Measurements from ENCODE around the gene WNT5B. TPM values are rescaled to one million over a fixed set of nuclear protein-coding genes. Genes with fewer than 3 reads are reported as not detected.

Gene WNT5B
- total and polyA plus RNA-seq, 2 of the 8 experiments (the other 6 are each of a cell fraction or from before 2014, with no cell fraction given): 0.91 to 1.2 TPM

GRCh38 chr12:1666685-1667162, 37.7 kb downstream of the WNT5B start:
- Histone ChIP-seq H3K79me2 (ENCODE audit: control insufficient read depth in 1 of 2, insufficient read depth in 2 of 2, low read length in 2 of 2) (no peaks in the 10 kb centered on the region), H3K9me3 (ENCODE audit: insufficient read depth in 2 of 2, low read depth in 1 of 2, low read length in 1 of 2) (no peaks in the 10 kb centered on the region; a peak in 1 of 4 replicates), H3K9ac (replicated peaks in 1 of 4; ENCODE audit: extremely low read depth in 1 of 4, low read depth in 3 of 4, low read length in 3 of 4) (no peak overlapping the region), H3K4me2 (ENCODE audit: insufficient read depth in 1 of 2, low read depth in 2 of 2, low read length in 2 of 2) (no peak overlapping the region), H3K56ac (replicated peaks; ENCODE audit: insufficient read length, low read depth, low read length) (no peak overlapping the region), H2AFZ (ENCODE audit: low read length) (0 out of 2 replicates have a peak overlapping the region, but pooled peaks have one; percentile 41), H3K36me3 (ENCODE audit: control insufficient read depth in 2 of 4, insufficient read depth in 4 of 4, low read length in 3 of 4) (no peaks in the 10 kb centered on the region), H2BK120ac (replicated peaks; ENCODE audit: low read depth, low read length) (no peak overlapping the region), H4K5ac (ENCODE audit: insufficient read length, low read depth, low read length) (no peak overlapping the region), H3K27me3 (replicated peaks in 1 of 4; ENCODE audit: control insufficient read depth in 3 of 4, extremely low read depth in 1 of 4, insufficient read depth in 3 of 4, low read length in 3 of 4) (peaks cover 2 to 9% (median 9%) of the 10 kb centered on the region in 4 experiments), H3K4me1 (replicated peaks in 1 of 4; ENCODE audit: control insufficient read depth in 3 of 4, insufficient read depth in 4 of 4, low read length in 3 of 4) (no peaks in the 10 kb centered on the region), H4K8ac (ENCODE audit: extremely low read depth, insufficient read depth, low read length) (no peak overlapping the region), H2BK15ac (ENCODE audit: low read length) (no peak overlapping the region), H3K23me2 (ENCODE audit: low read depth, low read length) (peaks cover 3% of the 10 kb centered on the region; the same call in 1 of the 2 replicates), H2BK5ac (ENCODE audit: low read depth, low read length) (no peak overlapping the region; the same call in 1 of the 2 replicates), H3K4me3 (ENCODE audit: extremely low read depth in 1 of 4, insufficient read depth in 2 of 4, low read depth in 3 of 4, low read length in 4 of 4) (no peak overlapping the region), H3K27ac (ENCODE audit: low read depth, low read length) (no peak overlapping the region), H3K23ac (ENCODE audit: insufficient read length) (no peak overlapping the region), H2BK12ac (ENCODE audit: low read depth, low read length) (no peak overlapping the region), H2AK5ac (ENCODE audit: low read depth, low read length) (0 out of 2 replicates have a peak overlapping the region, but pooled peaks have one; percentile 28), H3K4ac (replicated peaks; ENCODE audit: insufficient read length, low read depth, low read length) (no peak overlapping the region), H4K91ac (replicated peaks; ENCODE audit: insufficient read length, low read length) (no peak overlapping the region), H3K79me1 (ENCODE audit: low read depth, low read length) (no peaks in the 10 kb centered on the region), H2BK20ac (ENCODE audit: low read length) (no peak overlapping the region), H3K18ac (ENCODE audit: extremely low read depth, low read length) (no peak overlapping the region), H4K20me1 (replicated peaks in 1 of 2; ENCODE audit: control insufficient read depth in 1 of 2, insufficient read depth in 2 of 2, low read length in 2 of 2) (no peaks in the 10 kb centered on the region), H3K14ac (ENCODE audit: insufficient read length) (no peak overlapping the region)
- ChIA-PET POLR2A (ENCODE audit: partially characterized antibody) (no interaction called here), CTCF (ENCODE audit: partially characterized antibody) (interaction anchor here (0.8 to 2.6 kb wide), 5 partner anchors 12 to 346 kb away, joined by 3 to 7 read pairs (median 5); no protein-coding TSS in a partner anchor)
- no peak for DNase-seq (ENCODE audit: low read depth in 1 of 2, low spot score in 2 of 2)
- FAIRE-seq: no peak
- WGBS, 2 experiments (ENCODE audit: extremely low coverage in 1 of 2, insufficient coverage in 1 of 2, insufficient read length in 1 of 2, insufficient replicate concordance in 2 of 2, low coverage in 1 of 2, low lambda C conversion rate in 2 of 2, missing lambda C conversion rate in 1 of 2): 77% methylated on average over 2 of the region's 2 CpGs; no CpG with 5 or more reads in 1 of the 2 experiments
- TF ChIP-seq CHD1 (IDR thresholded peaks at IDR 0.05; ENCODE audit: low read depth, low read length) (no peak), JUND (IDR thresholded peaks at IDR 0.05; ENCODE audit: low read length) (no peak), RBBP5 (IDR thresholded peaks at IDR 0.05; ENCODE audit: borderline replicate concordance, low read depth, low read length) (no peak), CBX5 (IDR thresholded peaks at IDR 0.05; ENCODE audit: low read depth, low read length) (no peak), RAD21 (IDR thresholded peaks at IDR 0.05 in 1 of 2, conservative IDR thresholded peaks at IDR 0.05 in 1 of 2; ENCODE audit: low read depth in 2 of 2, low read length in 2 of 2) (no peak), SP4 (IDR thresholded peaks at IDR 0.05; ENCODE audit: low read length) (no peak), POLR2A (IDR thresholded peaks at IDR 0.05; ENCODE audit: control extremely low read depth in 1 of 2, low read depth in 2 of 2, low read length in 2 of 2) (no peak), SP2 (IDR thresholded peaks at IDR 0.05; ENCODE audit: low read length) (no peak), YY1 (IDR thresholded peaks at IDR 0.05; ENCODE audit: low read depth, low read length) (no peak), CBX8 (IDR thresholded peaks at IDR 0.05; ENCODE audit: borderline replicate concordance, low read depth, low read length) (no peak), CHD2 (IDR thresholded peaks at IDR 0.05; ENCODE audit: low read length) (no peak)
- TF ChIP-seq, protein P1, sequence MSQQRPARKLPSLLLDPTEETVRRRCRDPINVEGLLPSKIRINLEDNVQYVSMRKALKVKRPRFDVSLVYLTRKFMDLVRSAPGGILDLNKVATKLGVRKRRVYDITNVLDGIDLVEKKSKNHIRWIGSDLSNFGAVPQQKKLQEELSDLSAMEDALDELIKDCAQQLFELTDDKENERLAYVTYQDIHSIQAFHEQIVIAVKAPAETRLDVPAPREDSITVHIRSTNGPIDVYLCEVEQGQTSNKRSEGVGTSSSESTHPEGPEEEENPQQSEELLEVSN (IDR thresholded peaks at IDR 0.05): no peak
- TF ChIP-seq, protein P2, sequence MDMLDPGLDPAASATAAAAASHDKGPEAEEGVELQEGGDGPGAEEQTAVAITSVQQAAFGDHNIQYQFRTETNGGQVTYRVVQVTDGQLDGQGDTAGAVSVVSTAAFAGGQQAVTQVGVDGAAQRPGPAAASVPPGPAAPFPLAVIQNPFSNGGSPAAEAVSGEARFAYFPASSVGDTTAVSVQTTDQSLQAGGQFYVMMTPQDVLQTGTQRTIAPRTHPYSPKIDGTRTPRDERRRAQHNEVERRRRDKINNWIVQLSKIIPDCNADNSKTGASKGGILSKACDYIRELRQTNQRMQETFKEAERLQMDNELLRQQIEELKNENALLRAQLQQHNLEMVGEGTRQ (IDR thresholded peaks at IDR 0.05; ENCODE audit: low read length): no peak

Measured in H1 (cell line).